AG08395 (cell line): Measurements from ENCODE around the gene TBC1D3H.
"Not testable (repeated sequence)": the region's sequence is repeated elsewhere in the genome, so short reads cannot be mapped to it uniquely, and the experiment has no call there.

Source experiments
- DNase-seq: peaks from one replicate; pipeline ENCODE4 v3.0.0; 2012; ENCODE audit warnings: mixed read lengths, low spot score

Gene TBC1D3H

DNA sequence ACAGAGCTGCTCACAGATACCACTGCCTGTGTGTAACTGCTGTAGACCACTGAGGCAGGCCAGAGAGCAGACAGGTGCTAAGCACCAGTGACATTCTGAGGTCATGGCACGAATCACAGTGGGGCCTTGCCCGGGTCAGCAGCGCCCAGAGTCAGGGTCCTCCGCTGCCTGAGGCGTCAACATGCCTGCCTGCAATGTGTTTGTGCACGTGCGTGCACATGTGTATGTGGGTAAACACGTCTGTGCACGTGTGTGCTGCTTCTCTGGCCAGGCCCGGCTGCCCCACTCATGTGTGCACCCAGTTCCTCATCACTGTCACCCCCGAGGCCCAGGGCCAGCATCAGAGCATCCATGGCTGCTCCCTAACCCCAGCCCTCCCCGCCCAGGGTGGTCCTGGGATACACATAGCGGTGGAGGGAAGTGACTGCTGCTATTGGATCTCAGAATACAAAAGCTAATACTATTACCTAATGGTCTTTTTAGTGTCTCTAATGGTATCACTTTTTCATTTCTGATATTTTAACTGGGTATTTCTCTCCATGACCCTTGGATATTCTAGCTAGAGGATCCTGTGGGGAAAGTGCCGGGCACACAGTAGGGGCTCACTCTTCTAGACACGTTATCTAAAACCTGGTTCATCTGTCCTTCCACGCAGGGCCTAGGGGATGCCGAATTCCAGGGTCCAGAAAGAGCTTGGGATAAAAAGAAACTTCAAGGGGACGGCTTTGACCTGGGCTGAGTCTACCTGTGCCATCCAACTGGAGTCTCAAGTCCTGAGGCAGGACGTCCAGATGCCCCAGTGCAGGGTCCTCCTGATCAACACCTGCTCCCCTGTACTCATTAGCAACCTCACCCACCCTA, at the start of gene TBC1D3H:
TBC1D3H (minus strand) TSS at position 51 of the 861 bp plus-strand sequence. CDS start 1,540 bp downstream, outside the sequence.
- DNase-seq: not testable (repeated sequence)

DNA sequence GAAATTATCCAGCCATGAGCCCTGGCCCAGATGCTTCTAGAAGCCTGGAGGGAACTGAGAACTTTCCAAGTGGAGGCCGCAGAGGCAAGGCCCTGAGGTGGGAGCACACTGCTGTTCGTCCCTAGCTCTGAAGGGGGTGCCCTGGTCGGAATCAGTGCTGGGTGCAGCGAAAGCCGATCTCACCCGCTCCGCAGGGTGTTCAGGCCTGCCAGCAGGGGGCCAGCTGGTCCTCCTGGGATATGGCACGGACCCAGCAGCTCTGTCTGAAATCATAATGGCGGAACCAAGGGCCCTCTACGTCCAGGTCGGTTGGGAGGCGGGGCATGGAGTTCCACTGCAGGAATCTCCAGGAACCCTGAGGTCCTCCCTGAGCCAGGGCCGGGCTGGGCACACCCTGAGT, 40.7 kb upstream of the TBC1D3H start:
- DNase-seq: not testable (repeated sequence)

DNA sequence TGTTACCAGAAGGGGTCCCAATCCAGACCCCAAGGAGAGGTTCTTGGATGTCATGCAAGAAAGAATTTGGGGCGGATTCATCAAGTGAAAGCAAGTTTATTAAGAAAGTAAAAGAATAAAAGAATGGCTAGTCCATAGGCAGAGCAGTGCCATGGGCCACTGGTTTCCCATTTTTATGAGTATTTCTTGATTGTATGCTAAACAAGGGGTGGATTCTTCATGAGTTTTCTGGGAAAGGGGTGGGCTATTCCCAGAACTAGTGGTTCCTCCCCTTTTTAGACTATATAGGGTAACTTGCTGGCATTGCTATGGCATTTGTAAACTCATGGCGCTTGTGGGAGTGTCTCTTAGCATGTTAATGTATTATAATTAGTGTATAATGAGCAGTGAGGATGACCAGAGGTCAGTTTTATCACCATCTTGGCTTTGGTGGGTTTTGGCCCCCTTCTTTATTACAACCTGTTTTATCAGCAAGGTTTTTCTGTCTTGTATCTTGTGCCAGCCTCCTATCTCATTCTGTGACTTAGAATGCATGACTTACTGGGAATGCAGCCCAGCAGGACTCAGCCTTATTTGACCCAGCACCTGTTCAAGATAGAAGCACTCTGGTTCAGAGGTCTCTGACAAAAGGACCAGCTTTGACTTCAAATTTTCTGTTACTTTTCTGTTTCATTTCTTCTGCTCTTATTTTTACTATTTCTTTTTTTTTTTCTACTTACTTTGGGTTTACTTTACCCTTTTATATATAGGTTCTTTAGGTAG, 27.1 kb upstream of the TBC1D3H start:
- not testable (repeated sequence) for DNase-seq

DNA sequence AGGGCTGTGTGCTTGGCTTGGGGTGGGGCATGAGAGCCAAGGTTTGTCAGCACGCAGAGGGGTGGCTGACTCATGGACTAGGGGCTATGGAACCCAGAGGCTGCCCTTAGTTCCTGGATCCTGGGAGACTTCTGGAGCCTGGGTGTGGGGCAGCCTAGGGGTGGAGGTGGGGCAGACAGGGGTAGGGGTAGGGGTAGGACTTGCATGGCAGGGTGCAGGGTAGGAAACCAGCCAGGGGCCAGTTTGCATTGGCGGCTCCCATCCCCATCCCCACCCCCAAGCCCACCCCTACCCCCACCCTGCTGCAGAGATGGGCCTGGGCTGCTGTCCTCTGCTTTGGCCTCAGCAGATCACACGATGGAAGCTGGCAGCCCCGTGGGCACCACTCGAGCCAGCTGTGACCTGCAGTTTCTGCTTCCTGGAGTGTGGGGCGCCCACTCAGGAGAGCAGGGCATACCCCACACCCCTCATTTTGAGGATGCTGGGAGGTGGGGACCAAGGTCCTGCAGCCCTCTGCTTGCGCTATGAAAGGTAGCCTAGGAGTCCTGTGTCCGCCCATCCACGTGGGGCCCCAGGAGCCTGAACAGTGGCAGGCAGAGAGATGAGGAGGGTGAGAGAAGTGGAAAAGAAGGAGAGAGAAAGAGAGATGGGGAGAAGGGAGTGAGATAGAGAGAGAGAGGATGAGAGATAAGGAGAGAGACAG, 2.9 kb upstream of the TBC1D3H start:
- DNase-seq: not testable (repeated sequence)

DNA sequence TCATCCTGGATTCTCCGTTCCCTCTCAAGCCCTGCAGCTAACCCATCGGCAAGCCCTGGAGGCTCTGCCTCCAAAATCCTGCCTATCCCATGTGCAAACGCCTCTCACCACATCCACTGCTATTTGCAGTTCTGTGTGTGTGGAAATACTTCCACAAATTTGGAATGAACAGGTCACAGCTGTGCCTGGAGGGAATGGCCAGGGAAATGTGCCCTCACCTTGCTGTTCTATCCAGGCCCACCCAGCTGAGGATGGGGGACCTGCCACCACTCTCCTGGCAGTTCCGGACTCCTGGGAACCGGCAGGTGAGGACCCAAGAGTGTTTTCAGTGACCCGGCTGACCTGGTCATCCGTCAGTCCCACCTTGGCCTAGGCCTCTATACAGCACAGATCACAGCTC, 12.3 kb downstream of the TBC1D3H start:
- not testable (repeated sequence) for DNase-seq

DNA sequence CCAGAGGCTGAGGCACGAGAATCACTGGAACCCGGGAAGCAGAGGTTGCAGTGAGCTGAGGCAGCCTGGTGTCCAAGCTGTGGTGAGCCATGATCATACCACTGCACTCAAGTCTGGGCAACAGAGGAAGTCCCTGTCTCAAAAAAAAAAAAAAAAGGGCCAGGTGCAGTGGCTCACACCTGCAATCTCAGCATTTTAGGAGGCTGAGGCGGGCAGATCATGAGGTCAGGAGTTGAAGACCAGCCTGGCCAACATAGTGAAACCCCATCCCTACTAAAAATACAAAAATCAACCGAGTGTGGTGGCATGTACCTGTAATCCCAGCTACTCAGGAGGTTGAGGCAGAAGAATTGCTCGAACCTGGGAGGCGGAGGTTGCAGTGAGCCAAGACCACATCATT, 25.7 kb downstream of the TBC1D3H start:
- DNase-seq: not testable (repeated sequence)
